K562 (cell line): Measurements from ENCODE around the gene FBLN2.

Source experiments
- ATF1 ChIP-seq, 2 experiments: fragments of 450-650 bp in 1 of 2; IDR thresholded peaks; 2 replicates each; pipeline ENCODE4 v1.6.1; 2016; ENCODE audit warnings: missing compliant biosample characterization in 1 of 2, missing genetic modification characterization in 1 of 2
- DNMT1 ChIP-seq: fragments of 450-650 bp; IDR thresholded peaks from 2 replicates; pipeline ENCODE4 v1.6.1; 2016; ENCODE audit warnings: antibody characterized with exemption, mild to moderate bottlenecking
- NR2C1 ChIP-seq, 2 experiments: fragments of 450-650 bp; IDR thresholded peaks; 2 replicates each; pipeline ENCODE4 v1.6.1; 2017; ENCODE audit warnings: mild to moderate bottlenecking in 2 of 2, antibody characterized with exemption in 1 of 2, inconsistent platforms in 1 of 2, missing compliant biosample characterization in 1 of 2, missing genetic modification characterization in 1 of 2
- SMARCA4 ChIP-seq: fragments of 450-650 bp; IDR thresholded peaks from 2 replicates; pipeline ENCODE4 v1.6.1; 2016
- ZNF274 ChIP-seq: IDR thresholded peaks from 2 replicates; pipeline ENCODE4 v1.6.1; 2011; ENCODE audit warnings: low read depth, mild to moderate bottlenecking, low read length, moderate library complexity, borderline replicate concordance
- ZNF668 ChIP-seq: fragments of 250-450 bp; sonication (Bioruptor Pico); IDR thresholded peaks from 2 replicates; pipeline ENCODE4 v1.8.0; 2022; ENCODE audit warnings: mild to moderate bottlenecking, inconsistent platforms
- TF ChIP-seq, protein P1 (sequence below): IDR thresholded peaks from 3 replicates; pipeline ENCODE4 v1.6.1; 2011; ENCODE audit warnings: borderline replicate concordance, mild to moderate bottlenecking; ENCODE audit not compliant: insufficient read length, insufficient read depth
- TF ChIP-seq, protein P2 (sequence below): sonication (generic); formaldehyde crosslinking; IDR thresholded peaks from 2 replicates; pipeline ENCODE4 v1.8.1; 2022; ENCODE audit warnings: missing genetic modification reagents

DNA sequence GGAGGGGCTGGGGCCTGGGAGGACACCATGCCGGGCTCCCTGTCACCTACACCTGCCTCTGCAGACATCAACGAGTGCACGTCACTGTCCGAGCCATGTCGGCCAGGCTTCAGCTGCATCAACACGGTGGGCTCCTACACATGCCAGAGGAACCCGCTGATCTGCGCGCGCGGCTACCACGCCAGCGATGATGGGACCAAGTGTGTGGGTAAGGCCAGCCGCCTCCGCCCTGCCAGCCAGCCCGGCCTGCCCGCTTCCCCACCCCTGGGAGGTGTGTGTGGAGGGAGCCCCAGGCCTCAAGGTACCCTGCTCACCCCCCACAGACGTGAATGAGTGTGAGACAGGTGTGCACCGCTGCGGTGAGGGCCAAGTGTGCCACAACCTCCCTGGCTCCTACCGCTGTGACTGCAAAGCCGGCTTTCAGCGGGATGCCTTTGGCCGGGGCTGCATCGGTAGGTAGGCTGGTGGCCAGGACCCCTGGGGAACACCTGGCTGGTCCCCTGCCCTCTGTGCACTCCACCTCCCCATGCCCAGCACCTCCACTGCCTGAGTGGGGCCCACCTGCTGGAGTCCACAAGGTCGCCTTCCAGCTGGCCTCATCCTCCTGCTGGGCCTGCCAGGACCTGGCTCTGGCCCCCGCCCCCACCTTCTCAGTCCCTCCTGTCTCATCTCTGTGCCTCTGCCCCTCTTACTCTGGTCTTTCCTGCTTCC is 80.1 kb downstream of the FBLN2 start:
- TF ChIP-seq, protein P1, sequence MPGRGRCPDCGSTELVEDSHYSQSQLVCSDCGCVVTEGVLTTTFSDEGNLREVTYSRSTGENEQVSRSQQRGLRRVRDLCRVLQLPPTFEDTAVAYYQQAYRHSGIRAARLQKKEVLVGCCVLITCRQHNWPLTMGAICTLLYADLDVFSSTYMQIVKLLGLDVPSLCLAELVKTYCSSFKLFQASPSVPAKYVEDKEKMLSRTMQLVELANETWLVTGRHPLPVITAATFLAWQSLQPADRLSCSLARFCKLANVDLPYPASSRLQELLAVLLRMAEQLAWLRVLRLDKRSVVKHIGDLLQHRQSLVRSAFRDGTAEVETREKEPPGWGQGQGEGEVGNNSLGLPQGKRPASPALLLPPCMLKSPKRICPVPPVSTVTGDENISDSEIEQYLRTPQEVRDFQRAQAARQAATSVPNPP, result no peak
- TF ChIP-seq DNMT1 (no peak), NR2C1 (IDR thresholded peaks at IDR 0.05) (no peak), NR2C1 (tag; IDR thresholded peaks at IDR 0.05) (no peak), SMARCA4 (no peak), ATF1 (CRISPR knock-in tag; IDR thresholded peaks at IDR 0.05) (no peak), ATF1 (tag; IDR thresholded peaks at IDR 0.05) (no peak), ZNF274 (no peak), ZNF668 (CRISPR knock-in tag) (no peak)
- TF ChIP-seq, protein P2, sequence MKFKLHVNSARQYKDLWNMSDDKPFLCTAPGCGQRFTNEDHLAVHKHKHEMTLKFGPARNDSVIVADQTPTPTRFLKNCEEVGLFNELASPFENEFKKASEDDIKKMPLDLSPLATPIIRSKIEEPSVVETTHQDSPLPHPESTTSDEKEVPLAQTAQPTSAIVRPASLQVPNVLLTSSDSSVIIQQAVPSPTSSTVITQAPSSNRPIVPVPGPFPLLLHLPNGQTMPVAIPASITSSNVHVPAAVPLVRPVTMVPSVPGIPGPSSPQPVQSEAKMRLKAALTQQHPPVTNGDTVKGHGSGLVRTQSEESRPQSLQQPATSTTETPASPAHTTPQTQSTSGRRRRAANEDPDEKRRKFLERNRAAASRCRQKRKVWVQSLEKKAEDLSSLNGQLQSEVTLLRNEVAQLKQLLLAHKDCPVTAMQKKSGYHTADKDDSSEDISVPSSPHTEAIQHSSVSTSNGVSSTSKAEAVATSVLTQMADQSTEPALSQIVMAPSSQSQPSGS (CRISPR knock-in tag), result no peak
